Measurements from ENCODE around the gene NMRK2.
"Not testable (repeated sequence)": the region's sequence is repeated elsewhere in the genome, so short reads cannot be mapped to it uniquely, and the experiment has no call there.

The NMRK2 gene

DNA sequence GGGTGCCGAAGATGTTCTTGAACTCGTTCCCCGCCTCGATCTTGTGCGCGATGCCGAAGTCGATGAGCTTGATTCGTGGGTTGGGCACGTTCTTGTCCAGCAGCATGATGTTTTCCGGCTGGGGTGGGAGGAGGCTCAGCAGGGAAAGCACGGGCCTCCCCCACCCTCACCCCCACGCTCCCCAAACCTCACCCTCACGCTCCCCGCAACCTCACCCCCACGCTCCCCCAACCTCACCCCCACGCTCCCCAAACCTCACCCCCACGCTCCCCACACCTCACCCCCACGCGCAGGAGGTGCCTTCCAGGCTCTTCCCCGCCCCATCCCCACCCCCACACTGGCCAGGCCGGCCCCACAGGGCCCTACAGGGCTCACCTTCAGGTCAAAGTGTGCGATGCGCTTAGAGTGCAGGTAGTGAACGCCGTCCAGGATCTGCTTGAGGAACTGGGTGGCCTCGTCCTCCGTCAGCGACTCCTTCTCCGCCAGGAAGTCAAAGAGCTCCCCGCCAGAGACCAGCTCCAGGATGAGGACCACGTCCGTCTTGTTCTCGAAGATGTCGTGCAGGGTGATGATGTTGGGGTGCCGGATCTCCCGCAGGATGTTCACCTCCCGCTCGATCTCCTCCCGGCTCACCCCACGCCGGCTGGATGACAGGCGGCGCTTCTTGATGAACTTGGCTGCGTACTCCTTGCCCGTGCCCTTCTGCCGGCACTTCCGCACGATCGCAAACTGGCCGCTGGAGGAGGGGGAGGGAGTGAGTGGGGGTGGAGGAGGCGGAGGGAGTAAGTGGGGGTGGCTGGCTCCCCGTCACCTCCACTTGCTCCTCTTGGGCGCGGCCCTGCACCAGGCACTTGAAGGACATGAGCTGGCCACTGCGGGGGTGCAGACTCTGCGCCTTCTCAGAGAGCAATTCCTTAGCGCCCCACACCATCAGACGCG lies 31.7 kb downstream of the NMRK2 start:
- no peak for DNase-seq (ENCODE audit: low spot score)

DNA sequence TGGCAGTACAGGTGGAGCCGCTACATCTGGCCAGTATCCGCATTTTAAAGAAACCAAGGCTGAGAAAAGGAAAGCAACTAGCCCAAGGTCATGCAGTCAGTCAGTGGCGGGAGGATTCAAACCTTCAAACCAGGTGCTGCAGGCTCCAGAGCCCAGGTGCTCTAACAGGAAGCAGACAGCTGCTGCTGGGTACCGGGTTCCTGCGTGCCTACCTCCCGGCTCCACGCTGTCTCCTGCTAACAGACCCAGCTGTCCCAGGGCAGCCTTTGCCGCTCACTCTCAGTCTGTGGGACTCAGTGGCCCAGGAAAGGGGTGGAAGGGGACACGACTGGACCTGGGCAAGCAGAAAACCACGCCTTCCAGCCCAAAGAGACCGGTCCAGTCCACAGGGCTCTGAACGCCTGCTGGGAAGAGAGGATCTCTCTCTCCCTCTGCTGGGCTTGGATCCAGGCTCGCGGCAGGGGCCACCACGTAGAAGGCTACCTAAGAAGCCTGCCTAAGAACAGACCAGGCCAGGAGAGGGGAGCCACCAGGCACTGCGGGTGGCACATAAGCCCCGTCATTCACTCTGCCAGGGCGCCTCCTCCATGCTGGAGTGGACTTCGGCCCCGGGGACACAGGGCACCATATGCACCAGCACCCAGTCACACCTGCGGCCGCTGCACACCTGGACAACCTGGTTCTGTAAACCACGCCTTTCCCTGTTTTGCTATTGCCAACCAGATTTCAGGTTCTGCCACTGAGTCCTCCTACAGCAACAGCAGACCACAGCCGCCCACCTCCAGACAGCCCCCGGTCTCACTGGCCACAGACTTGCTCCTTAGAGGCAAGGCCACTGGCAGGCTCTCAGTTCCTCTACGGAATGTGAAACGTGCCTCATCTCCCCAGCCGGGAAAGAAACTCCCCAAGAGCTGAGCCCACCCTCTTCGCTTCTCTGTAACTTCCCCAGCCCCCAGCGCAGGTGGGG lies 33.5 kb downstream of the NMRK2 start:
- DNase-seq (ENCODE audit: low spot score) = no peak

DNA sequence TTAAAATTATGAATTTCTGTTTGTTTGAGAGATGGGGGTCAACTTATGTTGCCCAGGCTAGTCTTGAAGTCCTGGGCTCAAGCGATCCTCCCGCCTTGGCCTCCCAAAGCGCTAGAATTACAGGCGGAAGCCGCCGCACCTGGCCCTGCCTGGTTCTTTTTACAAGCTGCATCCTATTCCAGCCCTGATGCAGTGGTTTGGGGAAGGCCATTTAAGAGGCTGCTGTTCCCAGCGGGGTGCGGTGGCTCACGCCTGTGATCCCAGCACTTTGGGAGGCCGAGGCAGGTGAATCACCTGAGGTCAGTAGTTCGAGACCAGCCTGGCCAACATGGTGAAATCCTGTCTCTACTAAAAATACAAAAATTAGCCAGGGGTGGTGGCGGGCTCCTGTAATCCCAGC lies 35.1 kb downstream of the NMRK2 start:
- DNase-seq (ENCODE audit: low spot score) = not testable (repeated sequence)

DNA sequence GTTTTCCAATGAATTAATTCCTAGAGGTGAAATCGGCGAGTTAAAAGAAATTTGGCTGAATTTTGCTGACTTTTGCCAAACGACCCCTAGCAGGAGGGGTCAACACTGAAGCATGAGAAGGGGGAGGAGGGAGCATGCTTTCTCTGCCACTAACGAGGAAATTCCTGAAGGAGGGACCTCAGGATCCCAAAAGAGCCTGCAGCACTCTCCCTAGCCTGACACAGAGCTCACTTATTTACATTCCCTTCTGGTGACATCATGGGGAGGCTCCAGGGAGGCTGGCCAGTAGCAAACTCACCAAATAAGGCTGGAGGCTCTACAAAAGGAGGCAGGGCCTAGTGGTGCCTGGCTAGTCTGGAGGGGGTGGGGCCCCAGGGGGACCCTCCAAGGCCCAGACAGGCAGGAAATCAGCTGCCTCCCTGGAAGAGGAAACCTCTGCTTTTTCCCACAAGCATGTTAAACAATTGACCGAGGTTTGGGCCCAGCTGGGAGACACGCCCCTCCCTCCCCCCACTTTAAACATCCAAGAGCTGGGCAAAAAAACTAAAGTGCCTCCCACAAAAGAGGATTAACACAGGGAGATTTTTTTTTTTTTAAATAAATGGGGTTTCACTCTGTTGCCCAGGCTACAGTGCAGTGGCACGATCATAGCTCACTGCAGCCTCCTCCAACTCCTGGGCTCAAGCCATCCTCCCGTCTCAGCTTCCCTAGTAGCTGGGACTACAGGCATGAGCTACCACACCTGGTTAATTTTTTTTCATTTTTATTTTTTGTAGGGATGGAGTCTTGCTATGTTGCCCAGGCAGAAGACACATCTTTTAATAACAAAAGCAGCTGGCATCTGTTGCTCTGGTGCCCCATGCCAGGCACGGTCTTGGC lies 35.9 kb downstream of the NMRK2 start:
- DNase-seq (ENCODE audit: low spot score) = peak; percentile 94

DNA sequence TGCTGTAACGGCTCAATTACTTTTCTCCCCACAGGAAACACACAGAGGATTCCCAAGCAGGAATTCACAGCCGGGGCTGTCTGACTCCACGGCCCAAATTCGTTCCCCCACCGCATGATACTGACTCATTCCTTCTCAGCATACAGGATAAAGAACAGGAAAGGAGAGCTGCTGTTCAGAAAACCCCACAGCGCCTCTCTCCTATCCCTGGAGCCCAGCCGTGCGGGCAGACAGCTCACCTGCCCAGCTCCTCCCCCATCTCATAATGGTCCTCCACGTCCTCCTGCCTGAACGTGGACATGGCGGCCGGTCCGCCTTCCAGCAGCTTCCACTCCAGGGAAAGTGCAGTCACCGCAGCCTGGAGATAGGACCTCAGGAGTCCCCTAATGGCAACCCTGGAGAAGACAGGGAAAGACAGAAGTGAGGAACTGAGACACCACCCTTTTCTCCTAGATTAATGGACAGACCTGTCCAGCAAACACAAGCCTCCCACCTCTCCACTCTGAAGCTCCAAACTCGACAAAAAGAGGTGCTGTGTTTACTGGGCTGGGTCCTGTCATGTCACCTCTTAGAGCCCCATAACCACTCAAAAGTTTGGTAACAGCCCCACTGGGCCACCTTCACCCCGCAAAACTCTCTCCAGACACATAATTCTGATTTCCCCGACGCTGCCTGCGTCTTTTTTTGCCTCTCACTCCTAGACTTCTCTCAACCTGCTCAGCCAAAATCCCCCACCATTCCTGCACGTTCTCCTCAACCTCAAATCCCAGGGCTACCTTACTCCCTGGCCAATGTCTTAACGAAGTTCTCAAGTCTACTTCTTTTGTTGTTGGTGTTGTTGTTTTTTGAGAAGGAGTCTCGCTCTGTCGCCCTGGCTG lies 36.8 kb downstream of the NMRK2 start:
- peak; percentile 62 for DNase-seq (ENCODE audit: low spot score)

DNA sequence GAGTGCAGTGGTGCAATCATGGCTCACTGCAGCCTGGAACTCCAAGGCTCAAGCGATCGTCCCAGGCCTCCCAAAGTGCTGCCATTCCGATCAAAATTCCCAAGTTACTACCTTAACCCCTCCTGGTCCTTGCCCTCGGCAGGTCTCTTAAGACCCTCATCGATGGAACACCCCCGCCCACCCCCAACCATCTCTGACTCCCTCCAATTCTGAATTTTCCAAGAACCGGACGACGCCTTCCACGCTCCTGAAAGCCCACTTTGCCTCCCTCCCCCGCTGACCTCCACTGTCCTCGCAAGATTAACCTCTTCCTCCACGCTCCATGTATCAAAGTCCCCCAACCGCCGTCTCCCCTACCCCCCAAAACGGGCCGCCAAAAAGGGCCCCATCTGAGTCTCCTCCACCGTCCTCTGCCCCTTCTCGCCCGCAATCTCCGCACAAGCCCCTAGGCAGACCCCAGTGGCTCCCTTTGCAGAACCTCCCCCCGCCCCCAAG lies 37.5 kb downstream of the NMRK2 start:
- DNase-seq (ENCODE audit: low spot score) = no peak

DNA sequence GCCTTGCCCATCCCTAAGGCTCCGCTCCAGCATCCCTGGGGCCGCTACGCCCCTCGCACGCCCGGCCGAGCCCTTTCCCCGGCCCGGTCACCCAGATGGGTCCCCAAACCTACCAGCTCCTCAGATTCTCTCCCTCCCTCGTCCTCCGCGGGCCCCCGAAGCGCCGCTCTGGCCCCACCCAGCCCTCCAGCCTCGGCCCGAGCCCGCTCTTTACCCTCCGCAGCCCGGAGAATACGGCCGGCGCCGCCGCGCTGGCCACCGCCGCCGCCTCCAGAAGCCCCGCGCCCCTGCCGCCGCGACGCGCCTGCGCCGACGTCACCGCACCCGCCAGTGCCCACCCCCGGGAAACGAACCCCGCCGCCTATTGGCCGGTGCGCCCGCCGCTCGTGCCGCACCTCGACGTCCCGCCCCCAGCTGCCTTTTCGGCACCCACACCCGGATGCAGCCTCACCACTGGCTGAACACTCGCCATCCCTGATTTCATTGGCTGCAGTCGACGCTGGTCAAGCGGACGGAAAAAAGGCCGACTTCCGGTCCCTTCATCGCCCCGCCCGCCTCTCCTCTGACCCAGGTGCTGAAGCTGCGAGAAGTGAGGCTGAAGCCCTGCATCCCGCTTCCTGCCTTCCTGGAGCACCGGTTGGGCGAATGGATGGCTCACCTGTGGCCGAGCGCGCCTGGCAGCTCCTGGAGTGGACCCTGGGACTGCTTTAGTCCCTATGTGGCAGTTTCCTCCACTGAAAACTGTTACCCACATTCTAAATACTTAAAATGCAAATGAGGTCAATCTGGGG lies 38.1 kb downstream of the NMRK2 start, which contains the start of gene DAPK3:
DAPK3 (minus strand) TSS at position 292 of the 791 bp plus-strand sequence. CDS start 1,364 bp downstream, outside the sequence.
- peak; percentile 98 for DNase-seq (ENCODE audit: low spot score)

DNA sequence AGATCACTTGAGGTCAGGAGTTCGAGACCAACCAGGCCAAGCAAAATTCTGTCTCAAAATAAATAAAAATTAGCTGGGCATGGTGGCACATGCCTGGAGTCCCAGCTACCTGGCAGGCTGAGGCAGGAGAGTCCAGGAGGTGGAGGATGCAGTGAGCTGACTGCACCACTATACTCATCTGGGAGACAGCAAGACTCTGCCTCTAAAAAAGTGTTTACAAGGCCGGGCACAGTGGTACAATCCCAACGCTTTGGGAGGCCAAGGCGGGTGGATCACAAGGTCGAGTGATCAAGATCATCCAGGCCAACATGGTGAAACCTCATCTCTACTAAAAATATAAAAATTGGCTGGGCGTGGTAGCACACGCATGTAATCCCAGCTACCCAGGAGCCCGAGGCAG lies 42.3 kb downstream of the NMRK2 start:
- DNase-seq (ENCODE audit: low spot score) = no peak

DNA sequence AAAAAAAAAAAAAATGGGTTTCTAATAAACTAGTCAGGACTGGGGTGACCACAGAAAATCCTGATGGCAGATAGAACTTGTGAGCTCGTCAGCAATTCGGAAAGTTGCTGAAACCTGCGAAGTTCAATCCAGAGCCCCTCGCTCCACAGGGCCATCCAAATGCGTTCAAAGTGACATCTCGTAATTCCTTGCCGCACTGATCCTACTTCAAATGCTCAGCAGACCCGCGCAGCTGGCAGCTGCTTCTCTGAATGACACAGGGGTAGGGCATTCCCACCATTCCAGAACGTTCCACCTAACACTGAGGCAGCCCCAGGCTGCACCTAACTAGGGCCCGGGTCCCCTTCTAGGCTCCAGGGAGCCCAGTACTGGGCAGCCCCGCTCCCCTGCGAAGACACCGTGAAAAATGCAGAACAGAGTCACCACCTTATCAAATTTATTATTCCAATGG lies 42.8 kb downstream of the NMRK2 start:
- DNase-seq (ENCODE audit: low spot score) = no peak

DNA sequence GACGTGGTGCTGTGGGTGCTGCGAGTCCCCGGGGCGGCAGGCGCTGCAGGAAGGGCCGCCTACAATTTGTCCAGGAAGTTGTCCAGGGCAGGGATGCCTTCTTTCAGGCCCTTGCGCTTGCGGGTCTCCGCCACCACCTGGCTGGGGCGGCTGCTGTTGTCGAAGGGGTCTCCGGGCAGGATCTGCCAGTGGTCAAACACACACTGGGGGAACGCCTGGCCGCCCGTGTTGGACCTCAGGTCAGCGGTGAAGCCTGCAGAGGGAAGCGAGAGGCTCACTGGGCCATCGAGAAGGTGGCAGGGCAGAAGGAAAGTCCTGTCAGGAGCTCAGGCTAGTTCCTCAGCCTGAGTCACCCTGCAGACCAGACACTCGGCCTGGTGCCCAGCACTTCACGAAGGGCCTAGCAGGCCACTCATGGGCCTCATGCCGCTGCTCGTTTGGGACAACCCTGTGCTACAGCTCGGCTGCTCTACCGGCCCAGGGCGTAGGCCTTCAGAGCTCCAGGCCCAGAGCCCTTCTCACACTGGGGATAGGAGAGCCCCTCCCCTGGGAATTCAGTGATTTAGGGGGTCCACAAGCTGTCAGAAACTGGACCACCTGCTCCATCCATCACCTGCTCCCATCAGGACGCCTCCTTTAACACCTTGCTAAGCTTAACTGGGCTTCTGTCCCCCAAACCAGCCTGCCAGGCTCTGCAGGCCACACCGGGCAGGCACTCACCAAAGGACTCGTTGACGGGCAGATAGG lies 43.8 kb downstream of the NMRK2 start:
- peak; percentile 57 for DNase-seq (ENCODE audit: low spot score)

DNA sequence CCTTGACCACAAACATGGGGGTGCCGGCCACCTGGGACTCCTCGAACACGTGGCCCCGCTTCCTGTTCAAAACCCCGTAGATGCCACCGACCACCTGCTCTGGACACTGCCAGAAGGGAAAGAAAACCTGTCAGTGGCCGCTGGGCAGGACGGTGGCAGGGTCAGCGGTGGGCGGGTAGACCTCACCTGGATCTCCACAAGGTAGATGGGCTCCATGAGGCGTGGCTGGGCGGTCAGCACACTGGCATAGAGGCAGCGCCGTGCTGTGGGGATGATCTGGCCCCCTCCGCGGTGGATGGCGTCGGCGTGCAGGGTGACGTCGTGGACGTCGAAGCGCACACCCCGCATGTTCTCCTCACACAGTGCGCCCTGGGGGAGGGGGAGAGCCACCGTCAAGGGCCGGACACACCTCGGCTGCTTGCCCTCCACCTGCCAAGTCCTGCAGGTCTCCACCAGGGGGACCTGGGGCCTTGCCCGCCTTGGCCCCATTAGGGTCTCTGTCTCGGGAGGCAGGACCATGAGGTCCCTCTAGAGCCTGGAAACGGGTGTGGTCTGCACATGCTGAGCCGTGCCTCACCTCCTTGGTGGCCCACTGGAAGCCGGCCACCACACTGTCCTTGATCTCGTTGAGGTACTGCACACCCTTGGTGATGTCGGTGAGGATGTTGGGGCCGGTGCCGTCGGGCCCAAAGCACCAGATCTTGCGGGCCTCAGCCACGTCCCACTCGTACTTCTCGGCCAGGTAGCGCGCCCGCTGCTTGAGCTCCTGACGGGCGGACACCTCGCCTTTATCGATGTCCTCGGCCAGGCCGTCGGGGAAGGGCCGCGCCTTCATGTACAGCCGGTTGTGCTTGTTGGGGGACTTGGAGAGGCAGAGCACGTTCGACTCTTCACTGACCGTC lies 44.6 kb downstream of the NMRK2 start:
- no peak for DNase-seq (ENCODE audit: low spot score)

DNA sequence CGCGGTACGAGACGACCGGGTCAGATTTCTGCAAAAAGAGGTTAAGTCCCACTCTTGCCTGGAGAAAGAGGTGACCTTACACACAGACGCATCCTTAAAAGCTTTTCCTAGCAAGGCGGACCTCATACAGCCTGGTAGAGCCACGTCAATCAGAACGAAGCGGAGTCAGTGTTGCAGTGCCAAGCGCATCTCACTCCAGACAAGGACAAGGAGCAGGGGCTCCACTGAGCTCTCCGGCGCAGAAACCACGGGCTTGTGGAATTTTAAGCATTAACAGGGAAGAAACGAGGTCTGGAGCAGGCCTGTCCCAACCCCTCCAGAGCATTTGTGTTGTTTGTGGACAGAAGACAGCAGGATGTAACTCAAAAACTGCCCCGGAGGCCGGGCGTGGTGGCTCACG lies 45.3 kb downstream of the NMRK2 start:
- DNase-seq (ENCODE audit: low spot score) = no peak

DNA sequence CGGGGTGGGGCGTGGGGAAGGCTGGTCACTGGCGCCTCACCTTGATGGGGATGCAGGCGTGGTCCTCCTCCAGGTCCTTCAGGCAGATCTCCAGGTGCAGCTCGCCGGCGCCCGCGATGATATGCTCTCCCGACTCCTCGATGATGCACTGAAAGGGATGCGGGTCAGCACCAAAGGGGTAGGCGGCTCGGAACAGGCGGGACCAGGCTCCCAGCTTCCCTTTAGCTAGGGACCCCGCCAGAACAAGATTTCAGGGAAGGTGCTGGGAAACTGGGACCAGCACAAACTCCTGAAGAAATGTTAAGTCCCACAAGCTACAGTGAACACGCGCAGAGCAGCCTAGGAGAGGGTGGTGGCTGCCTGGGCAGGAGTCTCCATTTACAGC lies 46.4 kb downstream of the NMRK2 start:
- no peak for DNase-seq (ENCODE audit: low spot score)

DNA sequence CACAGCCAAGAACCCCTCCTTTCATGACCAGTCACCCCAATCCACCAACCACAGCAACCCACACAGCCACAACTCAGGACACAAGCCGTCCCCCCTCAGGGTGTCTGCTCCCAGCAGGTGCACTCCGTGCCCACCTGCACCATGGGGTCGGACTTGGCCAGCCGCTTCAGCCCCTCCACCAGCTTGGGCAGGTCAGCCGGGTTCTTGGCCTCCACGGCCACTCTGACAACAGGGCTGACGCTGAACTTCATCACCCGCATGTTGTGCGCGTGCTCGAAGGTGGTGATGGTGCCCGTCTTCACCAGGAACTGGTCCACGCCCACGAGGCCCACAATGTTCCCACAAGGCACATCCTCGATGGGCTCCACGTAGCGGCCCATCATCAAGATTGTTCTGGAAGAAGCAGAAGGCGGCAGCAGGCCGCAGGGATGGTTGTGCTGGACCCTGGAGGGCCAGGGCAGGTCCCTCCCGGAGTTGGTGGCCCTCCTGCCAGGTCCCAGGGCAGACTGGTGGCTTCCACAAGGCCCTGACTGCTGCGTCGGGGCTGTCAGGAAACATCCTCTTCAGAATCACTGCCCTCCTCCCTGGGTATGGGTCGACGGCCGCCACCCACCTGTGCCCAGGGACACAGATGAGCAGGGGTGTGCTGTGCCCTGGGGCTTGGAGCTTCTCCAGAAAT lies 46.9 kb downstream of the NMRK2 start:
- no peak for DNase-seq (ENCODE audit: low spot score)

DNA sequence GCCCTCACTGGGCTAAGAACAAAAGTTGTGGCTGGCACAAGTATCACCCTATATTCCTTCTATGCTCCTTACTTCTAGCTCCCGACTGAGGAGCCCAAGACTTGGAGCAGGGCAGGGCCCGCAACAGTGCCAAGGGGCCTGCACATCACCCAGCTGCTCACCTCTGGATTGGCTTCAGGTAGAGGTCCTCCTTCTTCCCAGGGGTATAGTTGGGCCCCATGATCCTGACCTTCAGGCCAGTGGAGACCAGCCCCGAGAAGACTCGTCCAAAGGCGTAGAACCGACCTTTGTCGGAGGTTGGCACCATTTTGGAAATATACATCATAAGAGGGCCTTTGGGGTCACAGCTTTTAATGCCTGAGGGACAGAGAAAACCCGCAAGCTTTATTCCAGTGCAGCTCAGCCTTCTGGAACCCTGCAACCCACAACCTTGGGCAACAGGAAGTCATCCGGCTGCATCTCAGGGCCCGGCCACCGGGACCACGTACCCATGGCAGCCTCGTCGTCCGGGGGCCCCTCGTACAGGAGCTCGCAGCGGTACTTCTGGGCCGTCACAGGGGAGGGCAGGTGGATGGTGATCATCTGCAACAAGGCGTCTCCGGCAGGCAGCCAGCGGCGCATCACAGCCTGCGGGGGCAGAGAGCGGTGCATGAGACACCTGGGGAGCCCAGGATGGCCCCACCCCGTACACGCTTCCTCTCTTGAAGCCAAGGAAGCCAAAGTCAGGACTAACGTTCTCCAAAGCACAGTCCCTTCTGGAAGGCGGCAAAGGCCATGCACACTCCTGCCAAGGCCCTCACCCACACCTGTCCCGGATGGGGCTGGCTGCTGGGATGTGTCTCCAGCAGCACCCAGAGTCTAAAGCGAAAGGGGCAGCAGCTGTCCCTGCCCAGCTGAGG lies 47.7 kb downstream of the NMRK2 start:
- DNase-seq (ENCODE audit: low spot score) = no peak

DNA sequence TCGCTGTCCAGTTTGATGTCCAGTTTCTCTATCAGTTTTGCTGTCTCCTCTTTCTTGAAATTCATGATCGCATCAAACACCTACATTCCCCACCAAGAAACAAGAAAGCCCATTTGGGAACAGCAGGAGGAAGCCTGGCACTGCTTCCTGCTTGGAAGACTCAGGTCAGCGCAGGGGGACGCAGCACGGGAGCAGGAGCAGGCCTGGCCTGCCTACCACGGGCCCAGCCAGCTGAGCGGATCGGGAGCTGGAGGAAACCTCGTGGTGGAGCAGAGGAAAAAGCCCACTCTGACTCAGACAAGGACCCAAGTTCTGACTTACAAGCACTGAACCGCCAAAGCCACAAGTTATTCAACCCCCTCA lies 48.5 kb downstream of the NMRK2 start:
- DNase-seq (ENCODE audit: low spot score) = no peak

All from hepatic stellate cell (primary cell).